Stimulated activated CD8-positive, alpha-beta memory T cell treated with anti-CD3 and anti-CD28 coated beads, Interleukin-15, amount 100 ng/mL, for 24 hours (primary cell): ENCODE data around the gene ZNF423.

ENCODE experiments used
- DNase-seq: peaks from one replicate; pipeline ENCODE4 v3.0.0-alpha.2; 2020; ENCODE audit warnings: low read depth

The ZNF423 gene

GRCh38 chr16:49552313-49552928, 303.5 kb downstream of the ZNF423 start:
- no peak for DNase-seq

- DNase-seq: no peak
These were observed 305.2 kb downstream of the ZNF423 start for GRCh38 chr16:49550666-49551065.

- no peak for DNase-seq
These were observed 305.8 kb downstream of the ZNF423 start for GRCh38 chr16:49550140-49550539.

GRCh38 chr16:49548325-49548970, 307.5 kb downstream of the ZNF423 start:
- no peak for DNase-seq

GRCh38 chr16:49547448-49547847, 308.5 kb downstream of the ZNF423 start:
- no peak for DNase-seq

GRCh38 chr16:49546735-49547134, 309.2 kb downstream of the ZNF423 start:
- DNase-seq: no peak

GRCh38 chr16:49545741-49546448, 310.0 kb downstream of the ZNF423 start:
- DNase-seq: no peak

GRCh38 chr16:49545243-49545642, 310.7 kb downstream of the ZNF423 start:
- no peak for DNase-seq

- no peak for DNase-seq
These were observed 311.1 kb downstream of the ZNF423 start for GRCh38 chr16:49544828-49545227.

- DNase-seq: no peak
These were observed 312.3 kb downstream of the ZNF423 start for GRCh38 chr16:49543631-49543946.

- DNase-seq: no peak
These were observed 312.8 kb downstream of the ZNF423 start for GRCh38 chr16:49542946-49543630.

GRCh38 chr16:49542391-49542891, 313.5 kb downstream of the ZNF423 start:
- no peak for DNase-seq

- DNase-seq: no peak
These were observed 315.1 kb downstream of the ZNF423 start for GRCh38 chr16:49540836-49541235.

- no peak for DNase-seq
These were observed 316.2 kb downstream of the ZNF423 start for GRCh38 chr16:49539758-49540157.

- no peak for DNase-seq
These were observed 317.9 kb downstream of the ZNF423 start for GRCh38 chr16:49537924-49538459.

GRCh38 chr16:49534901-49535610, 320.9 kb downstream of the ZNF423 start:
- DNase-seq: no peak

GRCh38 chr16:49533422-49533821, 322.5 kb downstream of the ZNF423 start:
- no peak for DNase-seq

- no peak for DNase-seq
These were observed 323.0 kb downstream of the ZNF423 start for GRCh38 chr16:49532873-49533272.

- no peak for DNase-seq
These were observed 323.7 kb downstream of the ZNF423 start for GRCh38 chr16:49531931-49532840.

GRCh38 chr16:49531425-49531824, 324.5 kb downstream of the ZNF423 start:
- no peak for DNase-seq
